Left renal cortex interstitium (tissue), 4 donors: ENCODE results near the gene SLC44A5. TPM values are rescaled to one million over a fixed set of nuclear protein-coding genes. Genes with fewer than 3 reads are reported as not detected.
"Not testable (repeated sequence)": the region's sequence is repeated elsewhere in the genome, so short reads cannot be mapped to it uniquely, and the experiment has no call there.

Experiments
- DNase-seq, 4 donors: peaks; one replicate each; pipeline ENCODE4 v3.0.0-alpha.2; 2013; ENCODE audit warnings: low read depth in 4 of 4, low spot score in 2 of 4, missing footprints in 1 of 4
- polyA plus RNA-seq, 4 donors: library from polyadenylated mRNA; unstranded; fragments of 120-200 nt; gene quantifications; one replicate each; pipeline ENCODE4 v1.2.1, GENCODE V29; 2013; ENCODE audit not compliant: insufficient read length in 4 of 4

Gene SLC44A5
- polyA plus RNA-seq, 4 donors, result 9.8 to 16.6 (median 12.3) TPM

GRCh38 chr1:75470448-75470847 is 140.5 kb downstream of the SLC44A5 start:
- DNase-seq, result no peak

GRCh38 chr1:75469586-75470173 is 141.2 kb downstream of the SLC44A5 start:
- DNase-seq, result no peak

- DNase-seq, result no peak
Observed at GRCh38 chr1:75461808-75462325, 149.0 kb downstream of the SLC44A5 start.

GRCh38 chr1:75449998-75450397 is 160.9 kb downstream of the SLC44A5 start:
- no peak for DNase-seq

- no peak for DNase-seq
Observed at GRCh38 chr1:75444220-75444619, 166.7 kb downstream of the SLC44A5 start.

GRCh38 chr1:75440274-75440673 is 170.6 kb downstream of the SLC44A5 start:
- no peak for DNase-seq

GRCh38 chr1:75438355-75438754 is 172.6 kb downstream of the SLC44A5 start:
- DNase-seq, result no peak

GRCh38 chr1:75431843-75432242 is 179.1 kb downstream of the SLC44A5 start:
- no peak for DNase-seq

GRCh38 chr1:75430526-75430925 is 180.4 kb downstream of the SLC44A5 start:
- no peak for DNase-seq

- no peak for DNase-seq
Observed at GRCh38 chr1:75426688-75427087, 184.2 kb downstream of the SLC44A5 start.

- DNase-seq, result no peak
Observed at GRCh38 chr1:75425001-75425650, 185.8 kb downstream of the SLC44A5 start.

- DNase-seq, result no peak
Observed at GRCh38 chr1:75423616-75424015, 187.3 kb downstream of the SLC44A5 start.

GRCh38 chr1:75423136-75423535 is 187.8 kb downstream of the SLC44A5 start:
- no peak for DNase-seq

GRCh38 chr1:75421371-75421770 is 189.5 kb downstream of the SLC44A5 start:
- DNase-seq, result no peak

- DNase-seq, result no peak
Observed at GRCh38 chr1:75415187-75415586, 195.7 kb downstream of the SLC44A5 start.

- DNase-seq, result no peak
Observed at GRCh38 chr1:75412616-75413015, 198.3 kb downstream of the SLC44A5 start.

GRCh38 chr1:75404681-75405080 is 206.2 kb downstream of the SLC44A5 start:
- not testable (repeated sequence) for DNase-seq

- DNase-seq, result not testable (repeated sequence)
Observed at GRCh38 chr1:75403147-75403646, 207.7 kb downstream of the SLC44A5 start.

GRCh38 chr1:75400716-75401115 is 210.2 kb downstream of the SLC44A5 start:
- no peak for DNase-seq

GRCh38 chr1:75396745-75397144 is 214.2 kb downstream of the SLC44A5 start:
- DNase-seq, result no peak

- DNase-seq, result no peak
Observed at GRCh38 chr1:75396260-75396659, 214.7 kb downstream of the SLC44A5 start.
